OCI-LY7 (cell line): ENCODE results near the gene ZDHHC19. TPM values are rescaled to one million over a fixed set of nuclear protein-coding genes. Genes with fewer than 3 reads are reported as not detected.

Experiments
- BruUV-seq: library from RNA; stranded (reverse); fragments of 400-500 nt; replicated peaks from 2 replicates; lab custom pipeline; 2021; lab: Mats Ljungman, UMichigan
- CTCF ChIA-PET: fragments of 300-600 bp; sonication (Branson Sonifier 250); formaldehyde crosslinking; loops from one replicate; lab custom pipeline; 2022; ENCODE audit warnings: antibody characterized with exemption; ENCODE audit not compliant: unreplicated experiment; lab: Charles Lee
- POLR2A ChIA-PET: fragments of 300-600 bp; sonication (Branson Sonifier 250); formaldehyde crosslinking; loops from one replicate; lab custom pipeline; 2022; ENCODE audit warnings: antibody characterized with exemption; lab: Charles Lee
- DNase-seq: peaks from one replicate; pipeline ENCODE4 v3.0.0-alpha.2; 2015; ENCODE audit warnings: low spot score
- H2AFZ ChIP-seq: fragments of 200-600 bp; sonication (generic), shearing (Covaris generic); 2 replicates; pipeline ENCODE4 v1.6.1; 2014; ENCODE audit warnings: mild to moderate bottlenecking, antibody characterized with exemption, low read length, moderate library complexity
- H3K27ac ChIP-seq: fragments of 200-600 bp; sonication (generic); 2 replicates; pipeline ENCODE4 v1.5.1; 2014; ENCODE audit warnings: mixed run types, low read depth, mild to moderate bottlenecking, moderate library complexity, low read length, inconsistent platforms; ENCODE audit not compliant: poor library complexity, severe bottlenecking
- H3K36me3 ChIP-seq: fragments of 200-600 bp; sonication (generic); 2 replicates; pipeline ENCODE4 v1.6.1; 2014; ENCODE audit warnings: mild to moderate bottlenecking, antibody characterized with exemption, low read length, moderate library complexity, mixed read lengths; ENCODE audit not compliant: insufficient read depth
- H3K4me1 ChIP-seq: fragments of 200-600 bp; sonication (generic); 2 replicates; pipeline ENCODE4 v1.5.1; 2014; ENCODE audit warnings: mild to moderate bottlenecking, low read length; ENCODE audit not compliant: insufficient read depth, poor library complexity, severe bottlenecking
- H3K4me2 ChIP-seq: fragments of 200-600 bp; sonication (generic); 2 replicates; pipeline ENCODE4 v1.6.1; 2014; ENCODE audit warnings: mild to moderate bottlenecking, low read length
- H3K4me3 ChIP-seq: fragments of 200-600 bp; sonication (generic); 2 replicates; pipeline ENCODE4 v1.5.1; 2014; ENCODE audit warnings: mild to moderate bottlenecking, low read depth, low read length; ENCODE audit not compliant: poor library complexity, severe bottlenecking
- H3K79me2 ChIP-seq: fragments of 200-600 bp; sonication (generic); 2 replicates; pipeline ENCODE4 v1.6.1; 2016; ENCODE audit warnings: low read depth, mild to moderate bottlenecking, low read length, moderate library complexity, mixed read lengths; ENCODE audit not compliant: insufficient read depth
- H3K9me2 ChIP-seq: fragments of 200-600 bp; sonication (generic); 2 replicates; pipeline ENCODE4 v1.6.1; 2016; ENCODE audit warnings: mild to moderate bottlenecking, low read length, mixed read lengths; ENCODE audit not compliant: insufficient read depth
- H3K9me3 ChIP-seq: fragments of 200-600 bp; sonication (generic); 2 replicates; pipeline ENCODE4 v1.6.1; 2014; ENCODE audit warnings: mild to moderate bottlenecking, mixed run types, low read length, mixed read lengths
- H4K20me1 ChIP-seq: fragments of 200-600 bp; sonication (generic); 2 replicates; pipeline ENCODE4 v1.6.1; 2014; ENCODE audit warnings: mild to moderate bottlenecking, antibody characterized with exemption, low read length, moderate library complexity, mixed read lengths; ENCODE audit not compliant: insufficient read depth
- EZH2phosphoT487 ChIP-seq: fragments of 200-600 bp; sonication (generic); IDR thresholded peaks from 2 replicates; pipeline ENCODE4 v1.6.1; 2018; ENCODE audit warnings: low read depth, borderline replicate concordance, mild to moderate bottlenecking, mixed run types, antibody characterized with exemption, low read length, moderate library complexity, mixed read lengths
- intact Hi-C: fragments of 100-400 bp; cut with micrococcal nuclease; formaldehyde crosslinking; loops from one replicate; pipeline ENCODE4 v1.10.0; 2022; ENCODE audit not compliant: unreplicated experiment
- total RNA-seq, 2 experiments: library from RNA; depleted of rRNA in 1 of 2; stranded (reverse); fragments of >200 nt in 1 of 2; shearing (Covaris generic) in 1 of 2; gene quantifications; 2 replicates each; pipeline ENCODE4 v1.2.3, GENCODE V29; 2014 to 2022
- TF ChIP-seq, protein P1 (sequence below): fragments of 200-600 bp; sonication (generic); conservative IDR thresholded peaks from 2 replicates; pipeline ENCODE4 v1.5.1; 2014; ENCODE audit warnings: mild to moderate bottlenecking, antibody characterized with exemption, low read length, moderate library complexity, mixed read lengths

The ZDHHC19 gene
- total RNA-seq, 2 experiments from 2014 or later = not detected

DNA sequence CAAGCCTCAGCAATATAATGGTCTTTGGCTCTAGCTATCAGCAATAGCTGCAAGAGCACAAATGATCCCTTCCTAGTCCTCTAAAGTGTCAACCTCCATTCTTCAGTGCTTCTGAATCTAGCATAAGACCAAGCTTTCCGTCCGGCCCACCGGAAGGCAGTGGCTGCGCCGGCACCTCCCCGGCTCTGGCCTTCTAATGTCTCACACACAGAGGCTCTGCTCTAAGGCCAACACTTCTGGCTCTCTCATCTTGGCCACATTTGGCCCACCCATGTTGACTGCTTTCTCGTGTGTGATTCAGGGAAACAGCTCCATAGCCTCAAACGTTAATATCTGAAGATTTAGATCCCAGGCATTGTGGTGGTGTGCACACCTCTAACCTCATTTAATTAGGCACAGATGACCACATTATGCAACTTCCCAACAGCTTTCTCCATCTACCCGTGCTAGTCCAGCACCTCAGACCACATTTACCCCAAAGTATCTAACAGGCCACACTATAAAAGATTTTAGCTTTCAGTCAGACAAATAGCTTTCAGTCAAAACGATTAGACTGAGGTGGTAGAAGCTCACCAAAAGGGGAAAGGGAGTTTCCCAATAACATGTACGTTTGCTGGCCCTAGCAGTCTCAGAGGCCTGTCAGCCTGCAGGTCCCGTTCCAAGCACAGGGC, 24.4 kb upstream of the ZDHHC19 start:
- DNase-seq = no peak
- no peaks in the 10 kb centered on the region for H4K20me1 ChIP-seq
- CTCF ChIA-PET = no interaction called here
- H3K9me3 ChIP-seq = no peaks in the 10 kb centered on the region
- no peak overlapping the region for H2AFZ ChIP-seq
- H3K36me3 ChIP-seq = peaks cover 7% of the 10 kb centered on the region; the same call in 1 of the 2 replicates
- no peaks in the 10 kb centered on the region for H3K79me2 ChIP-seq
- H3K4me2 ChIP-seq = no peak overlapping the region
- H3K4me3 ChIP-seq = no peak overlapping the region
- H3K4me1 ChIP-seq = no peaks in the 10 kb centered on the region
- no peak overlapping the region for H3K27ac ChIP-seq
- no peak for TF ChIP-seq EZH2phosphoT487
- TF ChIP-seq, protein P1, sequence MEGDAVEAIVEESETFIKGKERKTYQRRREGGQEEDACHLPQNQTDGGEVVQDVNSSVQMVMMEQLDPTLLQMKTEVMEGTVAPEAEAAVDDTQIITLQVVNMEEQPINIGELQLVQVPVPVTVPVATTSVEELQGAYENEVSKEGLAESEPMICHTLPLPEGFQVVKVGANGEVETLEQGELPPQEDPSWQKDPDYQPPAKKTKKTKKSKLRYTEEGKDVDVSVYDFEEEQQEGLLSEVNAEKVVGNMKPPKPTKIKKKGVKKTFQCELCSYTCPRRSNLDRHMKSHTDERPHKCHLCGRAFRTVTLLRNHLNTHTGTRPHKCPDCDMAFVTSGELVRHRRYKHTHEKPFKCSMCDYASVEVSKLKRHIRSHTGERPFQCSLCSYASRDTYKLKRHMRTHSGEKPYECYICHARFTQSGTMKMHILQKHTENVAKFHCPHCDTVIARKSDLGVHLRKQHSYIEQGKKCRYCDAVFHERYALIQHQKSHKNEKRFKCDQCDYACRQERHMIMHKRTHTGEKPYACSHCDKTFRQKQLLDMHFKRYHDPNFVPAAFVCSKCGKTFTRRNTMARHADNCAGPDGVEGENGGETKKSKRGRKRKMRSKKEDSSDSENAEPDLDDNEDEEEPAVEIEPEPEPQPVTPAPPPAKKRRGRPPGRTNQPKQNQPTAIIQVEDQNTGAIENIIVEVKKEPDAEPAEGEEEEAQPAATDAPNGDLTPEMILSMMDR = no peak
- H3K9me2 ChIP-seq = no peaks in the 10 kb centered on the region
- intact Hi-C loops = no loop called here
- POLR2A ChIA-PET = interaction anchor here (0.6 to 1.5 kb wide), 3 partner anchors 10 to 852 kb away, joined by 3 read pairs; no protein-coding TSS in a partner anchor
- no TSS peak for BruUV-seq

DNA sequence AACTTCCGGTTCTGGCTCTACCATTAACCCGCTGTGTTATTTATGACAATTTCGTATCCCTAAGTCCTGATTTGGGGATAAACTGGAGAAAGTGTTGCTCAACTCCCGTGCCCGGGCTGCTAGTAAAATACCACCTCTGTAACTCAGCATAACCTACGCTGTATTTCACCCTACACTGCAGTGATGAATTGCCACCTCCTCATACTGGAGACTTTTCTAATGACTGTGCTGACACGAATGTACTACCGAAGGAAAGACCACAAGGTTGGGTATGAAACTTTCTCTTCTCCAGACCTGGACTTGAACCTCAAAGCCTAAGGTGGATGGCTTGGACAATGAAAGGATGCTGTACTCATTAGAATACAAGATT, 21.7 kb upstream of the ZDHHC19 start:
- H2AFZ ChIP-seq = no peak overlapping the region
- no peaks in the 10 kb centered on the region for H3K9me3 ChIP-seq
- 0 out of 2 replicates have a peak, but pooled peaks cover 7% of the 10 kb centered on the region for H3K36me3 ChIP-seq
- DNase-seq = no peak
- no peaks in the 10 kb centered on the region for H3K9me2 ChIP-seq
- no peak for TF ChIP-seq EZH2phosphoT487
- TF ChIP-seq, protein P1 = no peak
- no peak overlapping the region for H3K4me3 ChIP-seq
- intact Hi-C loops = no loop called here
- H3K4me1 ChIP-seq = no peaks in the 10 kb centered on the region
- H3K79me2 ChIP-seq = no peaks in the 10 kb centered on the region
- BruUV-seq = no TSS peak
- H3K27ac ChIP-seq = no peak overlapping the region
- ChIA-PET CTCF (no interaction called here), POLR2A (no interaction called here)
- H4K20me1 ChIP-seq = no peaks in the 10 kb centered on the region
- H3K4me2 ChIP-seq = no peak overlapping the region

DNA sequence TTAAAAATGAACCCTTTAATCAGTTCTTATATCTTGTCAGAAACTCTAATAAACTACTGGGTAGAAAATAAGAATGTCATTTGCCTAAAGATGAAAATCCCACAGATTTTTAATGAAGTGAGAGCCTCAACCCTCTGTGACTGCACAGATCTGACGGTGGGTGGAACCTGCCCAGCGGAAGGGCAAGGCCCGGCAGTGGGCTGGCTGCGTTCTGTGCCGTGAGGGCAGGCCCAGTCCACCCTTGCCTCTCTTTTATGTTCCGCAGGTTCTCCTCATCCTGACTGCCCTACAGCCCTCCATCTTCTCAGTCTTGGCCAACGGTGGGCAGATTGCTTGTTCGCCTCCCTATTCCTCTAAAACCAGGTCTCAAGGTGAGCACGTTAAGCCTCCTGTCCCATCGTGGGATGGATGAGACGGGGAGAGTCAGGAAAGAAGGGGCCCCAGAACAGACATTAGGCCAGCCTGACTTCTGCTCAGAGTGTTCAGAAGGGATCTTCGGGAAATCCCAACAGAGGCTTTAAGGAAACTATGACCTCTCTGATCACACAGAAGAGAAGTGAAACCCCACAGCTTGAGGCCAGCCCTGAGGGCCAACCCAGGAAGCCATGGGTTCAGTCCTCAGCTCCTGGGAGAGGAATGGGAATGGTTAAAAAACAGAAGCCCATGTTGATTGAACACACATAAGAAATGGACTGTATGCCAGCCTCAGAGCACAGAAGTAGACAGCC, 21.1 kb upstream of the ZDHHC19 start:
- H3K79me2 ChIP-seq = no peaks in the 10 kb centered on the region

More for the DNA sequence above, 21.1 kb upstream of the ZDHHC19 start:
- Histone ChIP-seq H3K4me2 (no peak overlapping the region), H3K9me2 (no peaks in the 10 kb centered on the region), H3K27ac (no peak overlapping the region), H3K4me3 (no peak overlapping the region), H3K9me3 (no peaks in the 10 kb centered on the region), H2AFZ (no peak overlapping the region), H3K36me3 (0 out of 2 replicates have a peak, but pooled peaks cover 3% of the 10 kb centered on the region), H3K4me1 (no peaks in the 10 kb centered on the region), H4K20me1 (no peaks in the 10 kb centered on the region)
- ChIA-PET POLR2A (no interaction called here), CTCF (no interaction called here)
- DNase-seq = no peak
- BruUV-seq = no TSS peak
- TF ChIP-seq, protein P1 = no peak
- no peak for TF ChIP-seq EZH2phosphoT487
- intact Hi-C loops = no loop called here
